Body of pancreas (tissue), 4 donors: ENCODE results near the gene SLC1A2.

Experiments used
- POLR2A ChIP-seq, 3 donors: fragments of 450-650 bp; IDR thresholded peaks; one replicate each; pipeline ENCODE4 v1.6.1; 2016; ENCODE audit warnings: antibody characterized with exemption in 3 of 3, mild to moderate bottlenecking in 2 of 3
- TF ChIP-seq, protein P1 (sequence below), 7 experiments: fragments of 450-650 bp in 4 of 7; fragments of 200-600 bp in 3 of 7; sonication (generic) in 3 of 7; IDR thresholded peaks; one replicate each; pipeline ENCODE4 v1.5.1; 2016 to 2019; ENCODE audit warnings: antibody characterized with exemption in 7 of 7

DNA sequence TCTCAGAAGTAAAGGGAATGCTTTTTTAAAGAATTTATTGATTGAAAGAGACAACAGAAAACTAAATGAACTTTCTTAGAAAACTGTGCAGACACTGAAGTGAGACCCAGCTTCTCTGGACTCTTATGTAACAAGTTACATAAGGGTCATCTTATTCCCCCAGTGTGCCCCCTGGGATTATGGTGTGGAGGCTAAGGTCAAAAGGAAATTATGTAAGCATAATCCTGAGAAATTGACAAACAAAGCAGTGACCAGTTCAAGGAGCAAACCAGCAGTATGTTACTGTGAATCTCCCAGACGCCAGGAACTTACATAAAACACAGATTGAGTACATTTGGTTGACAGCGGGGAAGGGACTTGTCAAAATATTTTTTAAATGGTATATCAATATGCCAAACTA, 78.6 kb downstream of the SLC1A2 start:
- TF ChIP-seq, protein P1, sequence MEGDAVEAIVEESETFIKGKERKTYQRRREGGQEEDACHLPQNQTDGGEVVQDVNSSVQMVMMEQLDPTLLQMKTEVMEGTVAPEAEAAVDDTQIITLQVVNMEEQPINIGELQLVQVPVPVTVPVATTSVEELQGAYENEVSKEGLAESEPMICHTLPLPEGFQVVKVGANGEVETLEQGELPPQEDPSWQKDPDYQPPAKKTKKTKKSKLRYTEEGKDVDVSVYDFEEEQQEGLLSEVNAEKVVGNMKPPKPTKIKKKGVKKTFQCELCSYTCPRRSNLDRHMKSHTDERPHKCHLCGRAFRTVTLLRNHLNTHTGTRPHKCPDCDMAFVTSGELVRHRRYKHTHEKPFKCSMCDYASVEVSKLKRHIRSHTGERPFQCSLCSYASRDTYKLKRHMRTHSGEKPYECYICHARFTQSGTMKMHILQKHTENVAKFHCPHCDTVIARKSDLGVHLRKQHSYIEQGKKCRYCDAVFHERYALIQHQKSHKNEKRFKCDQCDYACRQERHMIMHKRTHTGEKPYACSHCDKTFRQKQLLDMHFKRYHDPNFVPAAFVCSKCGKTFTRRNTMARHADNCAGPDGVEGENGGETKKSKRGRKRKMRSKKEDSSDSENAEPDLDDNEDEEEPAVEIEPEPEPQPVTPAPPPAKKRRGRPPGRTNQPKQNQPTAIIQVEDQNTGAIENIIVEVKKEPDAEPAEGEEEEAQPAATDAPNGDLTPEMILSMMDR (IDR thresholded peaks at IDR 0.05) = no peak
- TF ChIP-seq POLR2A (IDR thresholded peaks at IDR 0.05) = no peak
